Measurements from ENCODE around the gene HCN2.
"Not testable (repeated sequence)": the region's sequence is repeated elsewhere in the genome, so short reads cannot be mapped to it uniquely, and the experiment has no call there.

HCN2 gene

DNA sequence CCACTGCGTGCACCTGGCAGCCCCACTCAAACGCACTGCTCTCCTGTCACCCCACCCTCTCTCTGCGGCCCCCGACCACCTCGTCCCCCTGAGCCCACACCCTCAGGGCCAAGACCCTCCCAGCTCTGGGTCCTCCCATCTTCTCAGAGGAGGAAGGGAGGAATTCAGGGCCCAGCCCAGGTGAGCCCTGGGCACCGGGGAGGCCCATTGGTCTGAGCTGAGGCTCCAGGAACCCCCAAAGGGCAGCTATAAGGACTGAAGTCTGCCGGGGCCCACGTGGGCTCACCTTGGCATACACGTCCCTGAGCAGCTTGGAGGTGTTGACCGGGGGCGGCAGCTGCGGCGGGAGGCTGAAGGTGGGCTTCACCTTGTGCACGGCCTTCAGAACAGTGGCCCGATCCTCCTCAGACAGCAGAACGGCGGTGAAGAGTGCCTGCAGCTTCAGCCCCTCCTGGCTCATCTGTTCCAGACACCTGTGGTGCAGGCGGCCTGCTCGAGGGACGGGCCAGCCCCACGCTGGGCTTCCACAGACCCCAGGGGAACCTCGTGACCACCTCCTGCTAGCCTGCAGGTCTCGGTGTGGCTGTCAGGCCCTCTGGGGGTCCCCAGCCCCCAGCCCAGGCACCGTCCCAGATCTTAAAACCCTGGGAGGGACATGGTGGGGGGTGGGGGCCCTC is 34.9 kb downstream of the HCN2 start:
- H3K4me1 ChIP-seq (ENCODE audit: control insufficient read depth, insufficient read depth, low read length): no peaks in the 10 kb centered on the region
- TF ChIP-seq ZIC2 (tag by site-specific recombination; IDR thresholded peaks at IDR 0.05) (peak; percentile 75), ZNF768 (tag by site-specific recombination; IDR thresholded peaks at IDR 0.05) (no peak)
- ChIA-PET POLR2A (no interaction called here), CTCF (interaction anchor here (0.6 to 0.9 kb wide), 2 partner anchors 37 to 146 kb away, joined by 3 read pairs; no protein-coding TSS in a partner anchor)
- no peak overlapping the region for H3K27ac ChIP-seq (ENCODE audit: extremely low read depth, low read depth, low read length)
- H3K9me3 ChIP-seq (ENCODE audit: control insufficient read depth, insufficient read depth, low read depth, low read length): no peaks in the 10 kb centered on the region
- H3K36me3 ChIP-seq (ENCODE audit: control insufficient read depth in 2 of 2, insufficient read depth in 1 of 2, low read length in 2 of 2): peaks cover 9 to 77% of the 10 kb centered on the region in 2 experiments; a peak in 2 of 3 replicates
- no peak overlapping the region for H3K4me3 ChIP-seq (ENCODE audit: low read depth, low read length)

DNA sequence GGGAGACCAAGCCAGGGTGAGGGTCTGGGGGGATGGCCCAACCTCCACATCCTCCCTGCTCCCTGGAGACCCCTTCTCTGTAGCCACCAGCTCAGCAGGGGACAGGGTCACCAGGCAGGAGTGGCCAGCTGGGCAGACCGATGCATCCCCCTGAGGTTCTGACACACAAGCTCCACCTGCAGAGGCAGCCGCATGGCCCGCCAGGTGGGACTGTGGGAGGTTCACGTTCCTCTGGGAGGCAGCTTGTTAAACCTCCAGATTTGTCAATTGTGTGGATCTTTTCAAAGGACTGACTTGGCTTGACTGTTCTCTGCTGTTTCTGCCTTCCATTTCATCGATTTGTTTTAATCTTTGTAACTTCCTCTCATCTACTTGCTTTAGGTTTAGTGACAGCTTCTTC is 35.6 kb downstream of the HCN2 start:
- POLR2A ChIA-PET: no interaction called here
- no peaks in the 10 kb centered on the region for H3K9me3 ChIP-seq (ENCODE audit: control insufficient read depth, insufficient read depth, low read depth, low read length)
- peaks cover 9 to 77% of the 10 kb centered on the region in 2 experiments; a peak in 2 of 3 replicates for H3K36me3 ChIP-seq (ENCODE audit: control insufficient read depth in 2 of 2, insufficient read depth in 1 of 2, low read length in 2 of 2)
- H3K4me1 ChIP-seq (ENCODE audit: control insufficient read depth, insufficient read depth, low read length): no peaks in the 10 kb centered on the region
- no peak overlapping the region for H3K27ac ChIP-seq (ENCODE audit: extremely low read depth, low read depth, low read length)
- H3K4me3 ChIP-seq (ENCODE audit: low read depth, low read length): no peak overlapping the region
- TF ChIP-seq ZIC2 (tag by site-specific recombination; IDR thresholded peaks at IDR 0.05) (peak; percentile 4), WT1 (tag by site-specific recombination; IDR thresholded peaks at IDR 0.05) (no peak), ZNF791 (tag by site-specific recombination; IDR thresholded peaks at IDR 0.05) (no peak), GLIS1 (tag by site-specific recombination; IDR thresholded peaks at IDR 0.05) (peak; percentile 33; the same call in 1 of the 2 replicates)
- CTCF ChIA-PET: interaction anchor here (0.9 to 1.3 kb wide), 2 partner anchors 38 to 41 kb away, joined by 3 to 5 read pairs; no protein-coding TSS in a partner anchor

DNA sequence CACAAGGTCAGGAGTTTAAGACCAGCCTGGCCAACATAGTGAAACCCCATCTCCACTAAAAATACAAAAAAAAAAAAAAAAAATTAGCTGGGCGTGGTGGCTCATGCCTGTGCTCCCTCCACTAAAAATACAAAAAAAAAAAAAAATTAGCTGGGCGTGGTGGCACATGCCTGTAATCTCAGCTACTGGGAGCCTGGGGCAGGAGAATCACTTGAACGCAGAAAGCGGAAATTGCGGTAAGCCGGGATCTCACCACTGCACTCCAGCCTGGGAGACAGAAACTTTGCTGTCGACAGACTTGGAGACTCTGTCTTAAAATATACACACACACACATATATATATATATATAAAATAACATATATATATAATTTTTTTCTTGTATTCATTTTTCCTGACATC is 36.9 kb downstream of the HCN2 start:
- POLR2A ChIA-PET: interaction anchor here (0.7 kb wide), 2 partner anchors 53 to 108 kb away, joined by 3 to 5 read pairs; no protein-coding TSS in a partner anchor
- H3K36me3 ChIP-seq (ENCODE audit: control insufficient read depth in 2 of 2, insufficient read depth in 1 of 2, low read length in 2 of 2): peaks cover 14 to 82% of the 10 kb centered on the region in 2 experiments; a peak in 2 of 3 replicates
- H3K27ac ChIP-seq (ENCODE audit: extremely low read depth, low read depth, low read length); H3K4me3 ChIP-seq (ENCODE audit: low read depth, low read length); H3K9me3 ChIP-seq (ENCODE audit: control insufficient read depth, insufficient read depth, low read depth, low read length); H3K4me1 ChIP-seq (ENCODE audit: control insufficient read depth, insufficient read depth, low read length); CTCF ChIA-PET: not testable (repeated sequence)

DNA sequence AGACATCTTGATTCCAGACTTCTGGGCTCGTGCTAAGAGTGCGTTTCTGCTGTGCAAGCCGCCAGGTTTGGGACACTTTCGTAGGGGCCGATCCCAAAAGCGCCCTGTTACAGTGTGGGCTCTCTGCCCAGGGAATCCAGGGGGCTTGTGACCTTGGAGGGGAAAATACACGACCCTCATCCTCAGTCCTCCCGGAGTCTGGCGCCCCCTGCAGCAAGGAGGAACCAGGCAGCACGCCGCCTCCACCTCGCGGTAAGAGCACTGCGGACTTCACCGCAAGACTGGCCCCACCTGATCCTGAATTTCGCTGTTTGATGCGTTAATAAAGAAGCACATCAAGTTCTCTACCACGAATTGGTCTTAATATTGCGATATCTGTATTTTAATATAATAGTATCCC is 38.5 kb downstream of the HCN2 start:
- Histone ChIP-seq H3K9me3 (ENCODE audit: control insufficient read depth, insufficient read depth, low read depth, low read length) (no peaks in the 10 kb centered on the region), H3K36me3 (ENCODE audit: control insufficient read depth in 2 of 2, insufficient read depth in 1 of 2, low read length in 2 of 2) (peaks cover 18 to 66% of the 10 kb centered on the region in 2 experiments; a peak in 2 of 3 replicates), H3K4me1 (ENCODE audit: control insufficient read depth, insufficient read depth, low read length) (no peaks in the 10 kb centered on the region), H3K27ac (ENCODE audit: extremely low read depth, low read depth, low read length) (no peak overlapping the region), H3K4me3 (ENCODE audit: low read depth, low read length) (no peak overlapping the region)
- TF ChIP-seq SETDB1 (IDR thresholded peaks at IDR 0.05; ENCODE audit: insufficient read length, low read length): no peak
- TF ChIP-seq, protein P1, sequence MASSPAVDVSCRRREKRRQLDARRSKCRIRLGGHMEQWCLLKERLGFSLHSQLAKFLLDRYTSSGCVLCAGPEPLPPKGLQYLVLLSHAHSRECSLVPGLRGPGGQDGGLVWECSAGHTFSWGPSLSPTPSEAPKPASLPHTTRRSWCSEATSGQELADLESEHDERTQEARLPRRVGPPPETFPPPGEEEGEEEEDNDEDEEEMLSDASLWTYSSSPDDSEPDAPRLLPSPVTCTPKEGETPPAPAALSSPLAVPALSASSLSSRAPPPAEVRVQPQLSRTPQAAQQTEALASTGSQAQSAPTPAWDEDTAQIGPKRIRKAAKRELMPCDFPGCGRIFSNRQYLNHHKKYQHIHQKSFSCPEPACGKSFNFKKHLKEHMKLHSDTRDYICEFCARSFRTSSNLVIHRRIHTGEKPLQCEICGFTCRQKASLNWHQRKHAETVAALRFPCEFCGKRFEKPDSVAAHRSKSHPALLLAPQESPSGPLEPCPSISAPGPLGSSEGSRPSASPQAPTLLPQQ (tag by site-specific recombination; IDR thresholded peaks at IDR 0.05): no peak
- no peak for TF ChIP-seq OSR2 (tag by site-specific recombination; IDR thresholded peaks at IDR 0.05)
- no peak for TF ChIP-seq ZNF138 (tag by site-specific recombination; IDR thresholded peaks at IDR 0.05; ENCODE audit: borderline replicate concordance)
- no peak for TF ChIP-seq ZNF529 (tag by site-specific recombination; IDR thresholded peaks at IDR 0.05; ENCODE audit: insufficient replicate concordance)
- TF ChIP-seq, protein P2, sequence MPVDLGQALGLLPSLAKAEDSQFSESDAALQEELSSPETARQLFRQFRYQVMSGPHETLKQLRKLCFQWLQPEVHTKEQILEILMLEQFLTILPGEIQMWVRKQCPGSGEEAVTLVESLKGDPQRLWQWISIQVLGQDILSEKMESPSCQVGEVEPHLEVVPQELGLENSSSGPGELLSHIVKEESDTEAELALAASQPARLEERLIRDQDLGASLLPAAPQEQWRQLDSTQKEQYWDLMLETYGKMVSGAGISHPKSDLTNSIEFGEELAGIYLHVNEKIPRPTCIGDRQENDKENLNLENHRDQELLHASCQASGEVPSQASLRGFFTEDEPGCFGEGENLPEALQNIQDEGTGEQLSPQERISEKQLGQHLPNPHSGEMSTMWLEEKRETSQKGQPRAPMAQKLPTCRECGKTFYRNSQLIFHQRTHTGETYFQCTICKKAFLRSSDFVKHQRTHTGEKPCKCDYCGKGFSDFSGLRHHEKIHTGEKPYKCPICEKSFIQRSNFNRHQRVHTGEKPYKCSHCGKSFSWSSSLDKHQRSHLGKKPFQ (tag by site-specific recombination; IDR thresholded peaks at IDR 0.05): no peak
- CTCF ChIA-PET: interaction anchor here (0.6 to 0.7 kb wide), 2 partner anchors 195 to 626 kb away, joined by 3 read pairs; no protein-coding TSS in a partner anchor
- POLR2A ChIA-PET: no interaction called here

DNA sequence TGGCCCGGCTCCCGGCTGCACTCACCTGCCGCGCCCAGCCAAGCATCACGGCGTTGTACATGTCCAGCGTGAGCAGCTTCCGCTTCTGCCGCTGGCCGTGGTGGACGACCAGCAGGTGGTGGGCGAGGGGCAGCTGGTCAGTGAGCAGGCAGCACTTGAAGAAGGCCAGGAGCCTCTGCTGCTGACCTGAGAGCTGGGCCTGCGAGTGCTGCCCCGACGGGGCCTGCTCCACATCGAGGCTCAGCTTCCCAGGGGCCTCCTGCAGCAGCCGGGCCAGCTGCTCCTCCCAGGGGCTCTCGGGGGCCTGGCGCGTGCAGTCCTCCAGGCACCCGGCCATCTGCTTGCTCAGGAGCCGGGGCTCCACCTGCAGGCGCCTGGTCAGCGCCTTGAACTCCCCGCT is 39.8 kb downstream of the HCN2 start:
- H3K4me3 ChIP-seq (ENCODE audit: low read depth, low read length); H3K4me1 ChIP-seq (ENCODE audit: control insufficient read depth, insufficient read depth, low read length); H3K9me3 ChIP-seq (ENCODE audit: control insufficient read depth, insufficient read depth, low read depth, low read length); POLR2A ChIA-PET; CTCF ChIA-PET; H3K27ac ChIP-seq (ENCODE audit: extremely low read depth, low read depth, low read length): not testable (repeated sequence)
- peaks cover 18 to 54% of the 10 kb centered on the region in 2 experiments; a peak in 2 of 3 replicates for H3K36me3 ChIP-seq (ENCODE audit: control insufficient read depth in 2 of 2, insufficient read depth in 1 of 2, low read length in 2 of 2)
